ENCODE data around the gene TIMELESS.

TIMELESS gene

DNA sequence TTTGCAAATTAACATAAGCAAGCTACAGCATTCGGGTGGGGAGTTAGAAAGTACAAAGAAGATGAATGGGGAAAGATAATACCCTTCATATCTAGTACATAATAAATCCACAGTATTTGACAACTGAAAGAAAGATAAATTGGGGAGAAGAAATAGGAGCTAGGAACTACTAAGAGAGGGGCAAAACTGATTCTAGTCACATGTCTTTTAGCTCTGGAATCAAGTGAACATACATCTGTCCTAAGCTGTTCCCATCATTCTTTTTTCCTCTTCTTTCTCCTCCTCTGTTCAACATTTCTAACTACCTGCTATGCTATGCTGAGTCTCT is 71.3 kb downstream of the TIMELESS start:
- no peak for TF ChIP-seq GATA2 (IDR thresholded peaks at IDR 0.05; ENCODE audit: low read depth, low read length)
- no peak for TF ChIP-seq GATA3 (IDR thresholded peaks at IDR 0.05; ENCODE audit: low read depth, low read length)

DNA sequence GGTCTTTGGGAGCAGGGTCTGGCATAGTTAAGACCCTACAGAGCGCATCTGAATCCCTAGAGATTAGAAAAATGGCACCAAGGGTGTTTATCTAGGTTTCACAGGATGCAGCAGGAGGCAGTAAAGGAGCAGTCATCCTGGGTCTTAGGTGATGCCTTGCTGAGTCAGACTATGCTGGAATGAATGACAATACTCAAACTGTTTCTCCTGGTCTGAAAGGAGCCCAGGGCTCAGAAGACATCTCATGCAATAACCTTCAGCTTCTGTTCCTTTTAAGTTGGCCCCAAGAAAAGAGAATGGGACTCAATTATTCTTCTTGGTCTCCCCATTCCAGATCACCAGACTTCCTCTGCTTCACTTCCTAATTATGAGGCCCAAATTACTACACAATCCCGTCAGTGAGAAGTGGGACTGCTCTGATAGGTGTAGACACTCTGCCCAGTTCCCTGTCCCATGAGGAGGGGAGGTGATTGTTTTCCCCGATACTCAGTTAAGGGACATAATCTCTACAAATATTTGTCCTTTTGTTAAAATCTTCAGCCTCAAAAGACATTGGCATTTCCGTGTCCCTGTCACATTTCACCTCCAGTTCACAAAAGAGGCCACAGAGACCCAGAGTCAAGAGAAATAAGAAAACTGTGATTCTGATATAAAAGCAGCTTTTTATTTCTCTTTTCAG is 71.8 kb downstream of the TIMELESS start:
- TF ChIP-seq GATA2 (IDR thresholded peaks at IDR 0.05; ENCODE audit: low read depth, low read length) = no peak
- TF ChIP-seq GATA3 (IDR thresholded peaks at IDR 0.05; ENCODE audit: low read depth, low read length) = no peak

DNA sequence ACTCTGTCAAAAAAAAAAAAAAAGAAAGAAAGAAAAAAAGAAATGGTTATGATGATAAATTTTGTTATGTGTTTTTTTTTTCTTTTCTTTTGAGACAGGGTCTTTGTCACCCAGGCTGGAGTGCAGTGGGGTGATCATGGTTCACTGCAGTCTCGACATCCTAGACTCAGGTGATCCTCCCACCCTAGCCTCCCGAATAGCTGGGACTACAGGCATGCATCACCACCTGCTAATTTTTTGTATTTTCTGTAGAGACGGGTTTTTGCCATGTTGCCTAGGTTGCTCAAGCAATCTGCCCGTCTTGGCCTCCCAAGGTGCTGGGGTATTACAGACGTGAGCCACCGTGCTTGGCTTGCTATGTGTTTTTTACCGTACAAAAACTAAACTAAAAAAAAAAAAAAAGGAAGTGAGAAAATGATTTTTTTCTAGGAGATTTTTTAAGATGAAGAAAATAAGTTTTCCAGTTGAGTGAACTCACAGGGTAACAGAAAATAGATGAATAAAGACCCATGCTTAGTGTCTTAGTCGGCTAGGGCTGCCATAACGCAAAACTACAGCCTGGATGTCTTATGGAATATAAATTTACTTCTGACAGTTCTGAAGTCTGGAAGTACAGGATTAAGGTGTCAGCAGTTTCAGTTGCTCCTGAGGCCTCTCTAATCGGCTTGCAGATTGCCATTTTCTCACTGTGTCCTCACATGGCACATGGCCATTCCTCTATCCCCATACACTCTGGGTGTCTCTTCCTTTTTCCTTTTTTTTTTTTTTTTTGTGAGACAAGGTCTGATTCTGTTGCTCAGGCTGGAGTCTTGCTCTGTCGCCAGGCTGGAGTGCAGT is 73.4 kb downstream of the TIMELESS start:
- no peak for TF ChIP-seq GATA2 (IDR thresholded peaks at IDR 0.05; ENCODE audit: low read depth, low read length)
- TF ChIP-seq GATA3 (IDR thresholded peaks at IDR 0.05; ENCODE audit: low read depth, low read length) = no peak

DNA sequence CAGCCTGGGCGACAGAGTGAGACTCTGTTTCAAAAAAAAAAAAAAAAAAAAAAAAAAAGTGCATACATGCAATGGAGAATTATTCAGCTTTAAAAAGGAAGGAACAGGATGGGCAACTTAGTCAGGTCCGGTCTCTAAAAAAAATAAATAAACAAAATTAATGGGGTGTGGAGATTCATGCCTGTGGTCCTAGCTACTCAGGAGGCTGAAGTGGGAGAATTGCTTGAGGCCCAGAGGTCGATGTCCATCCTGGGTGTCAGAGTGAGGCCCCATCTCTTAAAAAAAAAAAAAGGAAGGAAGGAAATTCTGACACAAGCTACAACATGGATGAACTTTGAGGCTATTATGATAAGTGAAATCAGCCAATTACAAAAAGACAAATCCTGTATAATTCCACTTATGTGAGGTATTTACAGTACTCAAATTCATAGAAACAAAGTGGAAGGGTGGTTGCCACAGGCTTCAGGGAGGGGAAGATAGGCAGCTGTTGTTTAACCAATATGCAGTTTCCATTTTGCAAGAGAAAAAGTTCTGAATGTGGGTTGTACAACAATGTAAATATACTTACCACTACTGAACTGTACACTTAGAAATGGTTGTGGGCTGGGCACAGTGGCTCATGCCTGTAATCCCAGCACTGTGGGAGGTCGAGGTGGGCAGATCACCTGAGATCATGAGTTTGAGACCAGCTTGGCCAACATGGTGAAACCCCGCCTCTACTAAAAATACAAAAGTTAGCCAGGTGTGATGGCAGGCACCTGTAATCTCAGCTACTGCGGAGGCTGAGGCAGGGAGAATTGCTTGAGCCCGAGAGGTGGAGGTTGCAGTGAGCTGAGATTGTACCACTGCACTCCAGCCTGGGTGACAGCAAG is 74.3 kb downstream of the TIMELESS start:
- TF ChIP-seq GATA3 (IDR thresholded peaks at IDR 0.05; ENCODE audit: low read depth, low read length) (no peak), GATA2 (IDR thresholded peaks at IDR 0.05; ENCODE audit: low read depth, low read length) (no peak)

- TF ChIP-seq GATA3 (IDR thresholded peaks at IDR 0.05; ENCODE audit: low read depth, low read length) = no peak
- no peak for TF ChIP-seq GATA2 (IDR thresholded peaks at IDR 0.05; ENCODE audit: low read depth, low read length)
Observed at GRCh38 chr12:56373515-56373914, 75.7 kb downstream of the TIMELESS start.

GRCh38 chr12:56366948-56367347 is 82.3 kb downstream of the TIMELESS start:
- TF ChIP-seq GATA3 (IDR thresholded peaks at IDR 0.05; ENCODE audit: low read depth, low read length) (no peak), GATA2 (IDR thresholded peaks at IDR 0.05; ENCODE audit: low read depth, low read length) (no peak)
